IMR-90 (cell line): ENCODE data around the gene ZNF853. TPM values are rescaled to one million over a fixed set of nuclear protein-coding genes. Genes with fewer than 3 reads are reported as not detected.

Source experiments
- ATAC-seq: fragments of 200-7000 bp; cut with Tn5 transposase; 2 replicates; pipeline ENCODE4 v1.9.1; 2020; ENCODE audit warnings: low read depth, mild to moderate bottlenecking, moderate library complexity
- BruUV-seq: library from RNA; stranded (reverse); fragments of 400-500 nt; replicated peaks from 2 replicates; lab custom pipeline; 2021; lab: Mats Ljungman, UMichigan
- CTCF ChIA-PET: fragments of 300-600 bp; formaldehyde crosslinking; extraction: SDS; loops from one replicate; lab custom pipeline; 2021; ENCODE audit warnings: antibody characterized with exemption; lab: Yijun Ruan, JAX
- POLR2A ChIA-PET: fragments of 300-600 bp; sonication (Branson Sonifier 250); formaldehyde crosslinking; loops from one replicate; lab custom pipeline; 2022; ENCODE audit warnings: antibody characterized with exemption; ENCODE audit not compliant: unreplicated experiment; lab: Charles Lee
- DNase-seq: peaks from one replicate; pipeline ENCODE4 v3.0.0; 2013
- H2AFZ ChIP-seq: replicated peaks from 2 replicates; pipeline ENCODE3; 2013; ENCODE audit warnings: low read length, mild to moderate bottlenecking; ENCODE audit not compliant: poor library complexity
- H2AK5ac ChIP-seq: 2 replicates; pipeline ENCODE4 v1.6.1; 2013; ENCODE audit warnings: low read depth, low read length, inconsistent platforms
- H2AK9ac ChIP-seq: replicated peaks from 2 replicates; pipeline ENCODE3; 2013; ENCODE audit warnings: mild to moderate bottlenecking, low read depth, low read length, moderate library complexity; ENCODE audit not compliant: poor library complexity
- H2BK120ac ChIP-seq: 2 replicates; pipeline ENCODE4 v1.6.1; 2013; ENCODE audit warnings: low read depth, low read length, inconsistent platforms
- H2BK15ac ChIP-seq: 3 replicates; pipeline ENCODE4 v1.6.1; 2013; ENCODE audit warnings: low read depth, low read length, inconsistent platforms
- H2BK20ac ChIP-seq: 2 replicates; pipeline ENCODE4 v1.6.1; 2013; ENCODE audit warnings: low read depth, mild to moderate bottlenecking, inconsistent platforms, low read length, moderate library complexity
- H2BK5ac ChIP-seq: 2 replicates; pipeline ENCODE4 v1.6.1; 2013; ENCODE audit warnings: mild to moderate bottlenecking, low read depth, low read length, inconsistent platforms; ENCODE audit not compliant: poor library complexity, severe bottlenecking
- H3K14ac ChIP-seq: replicated peaks from 2 replicates; pipeline ENCODE4 v1.6.1; 2013; ENCODE audit warnings: low read depth, low read length, inconsistent platforms
- H3K18ac ChIP-seq: 2 replicates; pipeline ENCODE4 v1.6.1; 2013; ENCODE audit warnings: low read depth, low read length, control low read depth
- H3K23ac ChIP-seq: 2 replicates; pipeline ENCODE4 v1.6.1; 2013; ENCODE audit warnings: low read depth, low read length, inconsistent platforms
- H3K27ac ChIP-seq: 2 replicates; pipeline ENCODE4 v1.5.1; 2013; ENCODE audit warnings: mild to moderate bottlenecking, control low read depth, low read length; ENCODE audit not compliant: insufficient read depth
- H3K27me3 ChIP-seq: 2 replicates; pipeline ENCODE4 v1.6.1; 2013; ENCODE audit warnings: low read length; ENCODE audit not compliant: control insufficient read depth, insufficient read depth
- H3K36me3 ChIP-seq: 2 replicates; pipeline ENCODE4 v1.6.1; 2013; ENCODE audit warnings: low read length, mixed read lengths; ENCODE audit not compliant: control insufficient read depth, insufficient read depth
- H3K4ac ChIP-seq: 2 replicates; pipeline ENCODE4 v1.6.1; 2013; ENCODE audit warnings: low read depth, low read length, inconsistent platforms
- H3K4me1 ChIP-seq: 2 replicates; pipeline ENCODE4 v1.6.1; 2013; ENCODE audit warnings: low read length, mixed read lengths; ENCODE audit not compliant: control insufficient read depth, insufficient read depth
- H3K4me2 ChIP-seq: 2 replicates; pipeline ENCODE4 v1.6.1; 2013; ENCODE audit warnings: low read depth, mild to moderate bottlenecking, control low read depth, low read length, moderate library complexity
- H3K4me3 ChIP-seq: 2 replicates; pipeline ENCODE4 v1.5.1; 2013; ENCODE audit warnings: low read depth, mild to moderate bottlenecking, control low read depth, low read length, moderate library complexity; ENCODE audit not compliant: insufficient read depth
- H3K56ac ChIP-seq: 2 replicates; pipeline ENCODE4 v1.6.1; 2013; ENCODE audit warnings: low read length, inconsistent platforms; ENCODE audit not compliant: insufficient read depth; ENCODE audit errors: extremely low read depth
- H3K79me1 ChIP-seq, 2 experiments: 2 replicates each; pipeline ENCODE4 v1.6.1; 2013; ENCODE audit warnings: low read length in 2 of 2, inconsistent platforms in 1 of 2, low read depth in 1 of 2
- H3K9ac ChIP-seq: 2 replicates; pipeline ENCODE4 v1.6.1; 2013; ENCODE audit warnings: low read depth, low read length, control low read depth
- H3K9me1 ChIP-seq: 2 replicates; pipeline ENCODE4 v1.6.1; 2013; ENCODE audit warnings: low read length, inconsistent platforms; ENCODE audit not compliant: insufficient read depth
- H3K9me3 ChIP-seq: 2 replicates; pipeline ENCODE4 v1.6.1; 2013; ENCODE audit warnings: low read length; ENCODE audit not compliant: control insufficient read depth, insufficient read depth
- H4K20me1 ChIP-seq: 2 replicates; pipeline ENCODE4 v1.6.1; 2013; ENCODE audit warnings: low read length, inconsistent platforms; ENCODE audit not compliant: insufficient read depth
- H4K5ac ChIP-seq: 2 replicates; pipeline ENCODE4 v1.6.1; 2013; ENCODE audit warnings: mild to moderate bottlenecking, low read depth, low read length, control low read depth
- H4K8ac ChIP-seq, 2 experiments: 2 replicates each; pipeline ENCODE4 v1.6.1; 2013; ENCODE audit warnings: low read depth in 2 of 2, low read length in 2 of 2, control low read depth in 1 of 2, inconsistent platforms in 1 of 2
- H4K91ac ChIP-seq: 2 replicates; pipeline ENCODE4 v1.6.1; 2013; ENCODE audit warnings: low read depth, low read length, inconsistent platforms; ENCODE audit not compliant: insufficient read depth
- BHLHE40 ChIP-seq: fragments of 150-350 bp; IDR thresholded peaks from 2 replicates; pipeline ENCODE4 v1.6.1; 2016; ENCODE audit warnings: mild to moderate bottlenecking, low read depth, low read length
- CTCF ChIP-seq: conservative IDR thresholded peaks from 2 replicates; pipeline ENCODE4 v1.5.1; 2012; ENCODE audit warnings: mild to moderate bottlenecking, low read depth, low read length, improper control_type of control experiment
- MAFK ChIP-seq: IDR thresholded peaks from 2 replicates; pipeline ENCODE4 v1.6.1; 2012; ENCODE audit warnings: low read depth, low read length, improper control_type of control experiment
- WGBS, 2 experiments: methylation state at CpG; one replicate each; pipeline versions ENCODE4 v1.1.5 to v1.1.7; 2013; ENCODE audit warnings: missing lambda C conversion rate in 2 of 2; ENCODE audit not compliant: insufficient read length in 1 of 2; ENCODE audit errors: extremely low coverage in 2 of 2; 5-methylcytosine and 5-hydroxymethylcytosine counted together
- dilution Hi-C: fragments of 300-500 bp; cut with HindIII; formaldehyde crosslinking; loops from one replicate; pipeline ENCODE4 v1.14.3; 2018; ENCODE audit warnings: low sequenced_read_pairs; ENCODE audit not compliant: unreplicated experiment
- in situ Hi-C: fragments of 300-500 bp; cut with MboI; formaldehyde crosslinking; loops from 3 replicates; pipeline ENCODE4 v1.14.3; 2019; ENCODE audit warnings: low sequenced_read_pairs, inconsistent platforms, mixed read lengths
- intact Hi-C: fragments of 100-400 bp; cut with micrococcal nuclease; formaldehyde crosslinking; loops from 2 replicates; pipeline ENCODE4 v1.10.0; 2022
- polyA plus RNA-seq, 3 experiments: library from polyadenylated mRNA; depleted of rRNA; stranded (reverse); fragments of >200 nt; gene quantifications; 2 replicates each; pipeline ENCODE4 v1.2.3, GENCODE V29; 2012; ENCODE audit warnings: low replicate concordance in 1 of 3
- total RNA-seq: library from RNA; depleted of rRNA; stranded (reverse); fragments of >200 nt; gene quantifications from 2 replicates; pipeline ENCODE4 v1.2.3, GENCODE V29; 2012

The ZNF853 gene
- total and polyA plus RNA-seq, 2 of the 4 experiments (the other 2 are of a cell fraction) = 3.4 TPM

GRCh38 chr7:6641305-6642035 lies 26.1 kb downstream of the ZNF853 start:
- Histone ChIP-seq H2AK5ac (no peak overlapping the region), H3K4me1 (peaks cover 5% of the 10 kb centered on the region), H3K27ac (no peak overlapping the region), H3K4ac (no peak overlapping the region), H3K27me3 (no peaks in the 10 kb centered on the region), H4K8ac (no peak overlapping the region), H3K18ac (no peak overlapping the region), H2AFZ (no peak overlapping the region), H3K9ac (no peak overlapping the region), H3K36me3 (peaks cover 54% of the 10 kb centered on the region), H4K20me1 (0 out of 2 replicates have a peak, but pooled peaks cover 7% of the 10 kb centered on the region), H3K9me3 (no peaks in the 10 kb centered on the region), H3K14ac (no peak overlapping the region), H3K79me1 (peaks cover 19 to 46% of the 10 kb centered on the region in 2 experiments), H2AK9ac (no peak overlapping the region), H2BK20ac (no peak overlapping the region), H4K91ac (no peak overlapping the region), H3K4me3 (no peak overlapping the region), H3K56ac (no peak overlapping the region), H2BK120ac (no peak overlapping the region), H2BK15ac (no peak overlapping the region), H3K4me2 (no peak overlapping the region), H3K9me1 (peaks cover 7% of the 10 kb centered on the region; the same call in 1 of the 2 replicates), H2BK5ac (no peak overlapping the region), H3K23ac (no peak overlapping the region), H4K5ac (no peak overlapping the region)
- intact Hi-C loops (no loop called here), in situ Hi-C loops (no loop called here), dilution Hi-C loops (no loop called here)
- TF ChIP-seq MAFK = no peak
- TF ChIP-seq CTCF = no peak
- TF ChIP-seq BHLHE40 = no peak
- WGBS, 2 experiments = 94% methylated on average over 6 of the region's 15 CpGs; no CpG with 5 or more reads in 1 of the 2 experiments
- POLR2A ChIA-PET = no interaction called here
- no TSS peak for BruUV-seq
- CTCF ChIA-PET = no interaction called here
- DNase-seq (no peak), ATAC-seq (no peak)
